ENCODE measurements around the gene STRN4.

GRCh38 chr19:46727757-46728156, 18.5 kb downstream of the STRN4 start:
- TF ChIP-seq YY1 (IDR thresholded peaks at IDR 0.05; ENCODE audit: insufficient read depth, insufficient read length) (no peak), SUZ12 (IDR thresholded peaks at IDR 0.05; ENCODE audit: extremely low read depth, insufficient read depth, insufficient read length) (no peak), ZNF274 (IDR thresholded peaks at IDR 0.05; ENCODE audit: low read depth, low read length) (no peak)
